Endothelial cell (in vitro differentiated cells): ENCODE data around the gene XRCC4. TPM values are rescaled to one million over a fixed set of nuclear protein-coding genes. Genes with fewer than 3 reads are reported as not detected.

ENCODE experiments used
- DNase-seq: peaks from one replicate; pipeline ENCODE4 v3.0.0; 2021; ENCODE audit warnings: low spot score
- H3K27ac Mint-ChIP-seq: one replicate; pipeline ENCODE4 v1.8.0; 2021; ENCODE audit warnings: mixed read lengths, inconsistent platforms; ENCODE audit not compliant: unreplicated experiment
- H3K27me3 Mint-ChIP-seq: one replicate; pipeline ENCODE4 v1.8.0; 2021; ENCODE audit warnings: mild to moderate bottlenecking, moderate library complexity, mixed read lengths, inconsistent platforms; ENCODE audit not compliant: unreplicated experiment
- H3K36me3 Mint-ChIP-seq: one replicate; pipeline ENCODE4 v1.8.0; 2021; ENCODE audit warnings: mild to moderate bottlenecking, low read depth, mixed read lengths, inconsistent platforms; ENCODE audit not compliant: unreplicated experiment
- H3K4me1 Mint-ChIP-seq: one replicate; pipeline ENCODE4 v1.8.0; 2021; ENCODE audit warnings: mild to moderate bottlenecking, mixed read lengths, inconsistent platforms; ENCODE audit not compliant: unreplicated experiment
- H3K4me3 Mint-ChIP-seq: one replicate; pipeline ENCODE4 v1.8.0; 2021; ENCODE audit warnings: mild to moderate bottlenecking, mixed read lengths, inconsistent platforms; ENCODE audit not compliant: unreplicated experiment
- H3K9me3 Mint-ChIP-seq: one replicate; pipeline ENCODE4 v1.8.0; 2021; ENCODE audit warnings: mixed read lengths, inconsistent platforms; ENCODE audit not compliant: unreplicated experiment
- total RNA-seq: library from RNA; stranded (reverse); fragmentation: NEBNext Ultra II Directional; extraction: Animal tissue kit (Norgen Biotek cat#: 25700); gene quantifications from one replicate; pipeline ENCODE4 v1.2.1, GENCODE V29; 2021; ENCODE audit not compliant: unreplicated experiment
- TF ChIP-seq, protein P1 (sequence below): fragments of 200-600 bp; sonication (generic); IDR thresholded peaks from one replicate; pipeline ENCODE4 v1.5.0; 2021; ENCODE audit warnings: antibody characterized with exemption; ENCODE audit not compliant: unreplicated experiment

Gene XRCC4
- total RNA-seq, 1 donor from 2014 or later: 6.8 TPM

DNA sequence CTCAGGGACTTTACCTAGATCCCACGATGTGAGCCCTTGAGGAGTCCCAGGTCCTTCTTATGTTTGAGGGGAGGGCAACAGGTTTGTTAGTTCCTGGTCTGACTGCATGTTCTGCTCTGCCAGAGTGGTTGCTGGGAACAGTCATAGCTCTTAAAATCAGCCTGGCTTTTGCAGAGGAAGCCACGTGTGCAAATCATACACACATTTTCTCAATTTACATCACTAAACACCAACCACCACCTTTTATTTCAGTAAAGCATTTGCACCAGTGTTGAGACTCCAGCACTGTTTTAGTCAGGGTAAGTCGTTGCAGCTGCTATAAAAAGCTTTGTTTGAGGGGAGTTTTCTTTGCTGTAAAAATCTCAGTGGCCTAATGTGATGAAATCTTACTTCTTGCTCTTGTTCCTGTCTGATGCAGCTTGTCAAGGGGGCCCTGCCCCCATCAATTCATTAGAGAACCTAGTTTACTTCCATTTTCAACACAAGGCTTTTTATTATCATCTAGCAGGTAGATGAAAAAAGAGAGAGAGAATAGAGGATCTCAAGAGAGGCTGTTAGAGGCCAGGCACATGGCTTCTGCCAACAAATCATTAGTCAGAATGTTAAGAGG lies 323.9 kb downstream of the XRCC4 start:
- TF ChIP-seq, protein P1, sequence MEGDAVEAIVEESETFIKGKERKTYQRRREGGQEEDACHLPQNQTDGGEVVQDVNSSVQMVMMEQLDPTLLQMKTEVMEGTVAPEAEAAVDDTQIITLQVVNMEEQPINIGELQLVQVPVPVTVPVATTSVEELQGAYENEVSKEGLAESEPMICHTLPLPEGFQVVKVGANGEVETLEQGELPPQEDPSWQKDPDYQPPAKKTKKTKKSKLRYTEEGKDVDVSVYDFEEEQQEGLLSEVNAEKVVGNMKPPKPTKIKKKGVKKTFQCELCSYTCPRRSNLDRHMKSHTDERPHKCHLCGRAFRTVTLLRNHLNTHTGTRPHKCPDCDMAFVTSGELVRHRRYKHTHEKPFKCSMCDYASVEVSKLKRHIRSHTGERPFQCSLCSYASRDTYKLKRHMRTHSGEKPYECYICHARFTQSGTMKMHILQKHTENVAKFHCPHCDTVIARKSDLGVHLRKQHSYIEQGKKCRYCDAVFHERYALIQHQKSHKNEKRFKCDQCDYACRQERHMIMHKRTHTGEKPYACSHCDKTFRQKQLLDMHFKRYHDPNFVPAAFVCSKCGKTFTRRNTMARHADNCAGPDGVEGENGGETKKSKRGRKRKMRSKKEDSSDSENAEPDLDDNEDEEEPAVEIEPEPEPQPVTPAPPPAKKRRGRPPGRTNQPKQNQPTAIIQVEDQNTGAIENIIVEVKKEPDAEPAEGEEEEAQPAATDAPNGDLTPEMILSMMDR: no peak
- H3K4me3 Mint-ChIP-seq: no peak overlapping the region
- DNase-seq: no peak
- H3K27ac Mint-ChIP-seq: no peak overlapping the region
- H3K36me3 Mint-ChIP-seq: no peaks in the 10 kb centered on the region
- H3K9me3 Mint-ChIP-seq: no peaks in the 10 kb centered on the region
- peaks cover 7% of the 10 kb centered on the region for H3K4me1 Mint-ChIP-seq
- peaks cover 1% of the 10 kb centered on the region for H3K27me3 Mint-ChIP-seq

DNA sequence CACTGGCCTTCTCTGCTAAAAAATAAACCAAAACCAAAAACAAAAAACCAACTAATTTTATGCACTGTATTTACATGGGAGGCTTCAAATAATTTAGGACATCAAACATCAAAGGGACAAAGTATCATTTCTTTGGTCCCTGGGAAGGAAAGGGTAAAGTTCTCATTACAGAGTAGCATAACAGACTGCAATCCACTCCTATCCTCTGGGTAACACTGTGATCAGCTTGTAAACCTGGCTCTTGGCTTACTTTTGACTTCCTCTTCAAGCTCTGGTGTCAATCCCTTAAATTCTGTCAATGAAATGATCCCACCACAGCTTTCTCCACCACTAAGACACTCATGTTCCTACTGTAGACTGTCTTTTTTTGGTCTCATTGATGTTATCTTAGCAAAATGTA lies 324.4 kb downstream of the XRCC4 start:
- peaks cover 1% of the 10 kb centered on the region for H3K27me3 Mint-ChIP-seq
- H3K4me1 Mint-ChIP-seq: peaks cover 7% of the 10 kb centered on the region
- no peaks in the 10 kb centered on the region for H3K36me3 Mint-ChIP-seq
- TF ChIP-seq, protein P1: no peak
- no peaks in the 10 kb centered on the region for H3K9me3 Mint-ChIP-seq
- H3K4me3 Mint-ChIP-seq: no peak overlapping the region
- DNase-seq: no peak
- H3K27ac Mint-ChIP-seq: no peak overlapping the region

Other genes starting within 250 kb of the XRCC4 start
- gene TMEM167A, start 153 bp upstream of the XRCC4 start, total RNA-seq: 106 TPM